SIG-M5 treated with dmso at 0.1 percent for 504 hours (cell line): ENCODE measurements around the gene GPS1.
"Not testable (repeated sequence)": the region's sequence is repeated elsewhere in the genome, so short reads cannot be mapped to it uniquely, and the experiment has no call there.

Experiments
- DNase-seq: peaks from one replicate; lab custom pipeline; 2025; ENCODE audit not compliant: unreplicated experiment; lab: John Stamatoyannopoulos, UW

GPS1 gene

GRCh38 chr17:82025401-82026107, 26.1 kb upstream of the GPS1 start:
- DNase-seq: no peak

DNA sequence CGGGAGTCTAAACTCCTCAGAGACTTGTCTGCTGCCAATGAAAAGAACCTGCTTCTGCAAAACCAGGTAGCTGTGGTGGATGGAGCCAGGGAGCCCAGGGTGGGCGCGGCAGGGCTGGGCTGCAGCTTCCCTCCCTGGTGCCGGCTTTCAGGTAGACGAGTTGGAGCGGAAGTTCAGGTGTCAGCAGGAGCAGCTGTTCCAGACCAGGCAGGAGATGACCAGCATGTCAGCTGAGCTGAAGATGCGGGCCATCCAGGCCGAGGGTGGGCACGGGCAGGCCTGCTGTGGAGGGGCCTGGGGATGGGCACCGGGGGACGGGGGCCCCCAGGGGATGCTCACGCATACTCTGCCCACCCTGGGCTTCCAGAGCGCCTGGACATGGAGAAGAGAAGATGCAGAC, 23.5 kb upstream of the GPS1 start:
- no peak for DNase-seq

DNA sequence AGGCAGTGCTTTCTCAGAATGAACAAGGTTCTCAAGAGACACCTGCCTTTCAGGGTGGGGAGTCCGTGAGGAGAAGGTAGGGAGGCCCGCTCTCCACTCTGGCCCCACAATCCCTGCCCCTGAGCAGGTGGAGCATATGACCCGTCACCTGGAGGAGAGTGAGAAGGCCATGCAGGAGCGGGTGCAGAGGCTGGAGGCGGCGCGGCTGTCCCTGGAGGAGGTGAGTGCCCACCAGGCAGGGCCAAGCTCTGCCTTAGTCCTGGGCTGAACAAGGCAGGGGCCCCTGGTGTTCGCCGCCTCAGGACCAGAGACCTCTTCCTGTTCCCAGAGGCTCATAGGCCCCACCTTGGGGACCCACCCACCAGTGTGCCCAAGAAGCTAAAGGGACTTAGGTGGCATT, 22.7 kb upstream of the GPS1 start:
- DNase-seq: no peak

DNA sequence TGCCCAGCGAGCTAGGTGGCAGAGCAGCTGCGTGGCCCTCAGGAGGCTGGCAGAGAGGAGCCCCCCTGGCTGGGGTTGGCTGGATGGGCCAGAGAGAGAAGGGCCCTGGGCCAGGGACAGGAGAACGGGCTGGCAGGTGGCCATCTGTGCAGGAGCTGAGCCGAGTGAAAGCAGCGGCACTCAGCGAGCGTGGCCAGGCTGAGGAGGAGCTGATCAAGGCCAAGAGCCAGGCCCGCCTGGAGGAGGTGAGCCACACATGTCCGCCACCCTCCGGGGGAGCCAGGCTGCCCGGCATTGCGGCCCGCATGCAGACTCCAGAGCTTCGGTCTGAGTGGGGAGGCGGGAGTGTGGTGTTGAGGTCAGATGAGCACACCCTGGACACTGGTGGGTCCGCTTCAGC, 22.3 kb upstream of the GPS1 start:
- no peak for DNase-seq

GRCh38 chr17:82029990-82030469, 21.7 kb upstream of the GPS1 start:
- DNase-seq: no peak

- peak; percentile 75 for DNase-seq
Measured at GRCh38 chr17:82030470-82031302, 21.0 kb upstream of the GPS1 start.

DNA sequence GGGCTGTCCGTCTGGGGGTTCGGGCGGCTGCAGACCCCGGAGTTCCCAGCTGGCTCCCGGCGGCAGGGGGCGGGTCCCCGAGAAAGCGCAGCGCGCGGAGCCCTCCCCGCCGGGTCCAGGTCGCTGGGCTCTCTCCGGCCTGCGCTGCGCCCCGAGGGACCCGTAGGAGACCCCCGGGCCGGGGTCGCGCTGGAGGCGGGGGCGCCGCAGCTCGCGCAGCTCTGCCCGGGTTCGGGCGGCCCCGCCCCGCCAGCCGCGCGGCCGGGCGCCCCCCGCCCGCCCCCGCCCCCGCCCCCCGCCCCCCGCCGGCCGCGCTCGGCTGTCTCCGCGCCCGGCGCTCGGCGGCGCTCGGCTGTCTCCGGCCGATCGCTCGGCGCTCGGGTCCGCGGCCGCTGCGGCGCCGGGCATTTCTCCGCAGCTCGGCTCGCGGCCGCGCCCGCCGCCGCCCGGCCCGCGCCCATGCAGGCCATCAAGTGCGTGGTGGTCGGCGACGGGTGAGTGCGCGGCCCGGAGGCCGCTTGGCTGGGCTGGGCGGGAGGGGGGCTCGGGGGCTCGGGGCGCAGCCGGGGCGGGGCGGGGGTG, 20.3 kb upstream of the GPS1 start, which contains the start of gene RAC3:
Gene RAC3 (plus strand): TSS at position 376 of the 582 bp plus-strand sequence. CDS start 84 bp downstream, at position 460.
- no peak for DNase-seq

GRCh38 chr17:82031885-82032627, 19.6 kb upstream of the GPS1 start:
- peak; percentile 30 for DNase-seq

GRCh38 chr17:82033359-82034085, 18.2 kb upstream of the GPS1 start:
- no peak for DNase-seq

DNA sequence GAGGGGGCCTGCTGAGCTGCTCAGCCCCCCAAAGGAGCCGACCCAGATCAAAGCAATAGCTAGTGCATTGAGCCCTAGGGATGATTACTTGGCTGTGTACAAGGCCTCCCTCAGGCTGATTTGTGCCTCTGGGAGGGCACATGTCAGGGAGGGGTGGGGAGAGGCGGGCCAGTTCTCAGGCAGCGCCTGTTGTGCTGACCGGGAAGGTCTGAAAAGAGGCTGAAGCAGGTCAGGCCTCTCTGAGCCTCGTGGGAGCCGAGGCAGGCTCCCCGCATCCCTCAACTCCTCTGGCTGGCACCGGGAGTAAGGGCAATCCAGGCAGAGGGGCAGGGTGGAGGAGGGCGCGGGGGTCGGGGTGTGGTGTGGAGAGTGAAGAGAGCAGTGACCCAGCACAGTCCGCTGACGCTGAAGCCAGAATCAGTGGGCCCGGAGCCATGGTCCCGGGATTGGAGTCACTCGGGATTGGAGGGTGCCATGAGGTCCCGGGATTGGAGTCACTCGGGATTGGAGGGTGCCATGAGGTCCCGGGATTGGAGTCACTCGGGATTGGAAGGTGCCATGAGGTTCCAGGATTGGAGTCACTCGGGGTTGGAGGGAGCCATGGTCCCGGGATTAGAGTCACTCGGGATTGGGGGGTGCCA, 17.2 kb upstream of the GPS1 start:
- DNase-seq: no peak

- DNase-seq: no peak
Measured at GRCh38 chr17:82035488-82035887, 16.2 kb upstream of the GPS1 start.

DNA sequence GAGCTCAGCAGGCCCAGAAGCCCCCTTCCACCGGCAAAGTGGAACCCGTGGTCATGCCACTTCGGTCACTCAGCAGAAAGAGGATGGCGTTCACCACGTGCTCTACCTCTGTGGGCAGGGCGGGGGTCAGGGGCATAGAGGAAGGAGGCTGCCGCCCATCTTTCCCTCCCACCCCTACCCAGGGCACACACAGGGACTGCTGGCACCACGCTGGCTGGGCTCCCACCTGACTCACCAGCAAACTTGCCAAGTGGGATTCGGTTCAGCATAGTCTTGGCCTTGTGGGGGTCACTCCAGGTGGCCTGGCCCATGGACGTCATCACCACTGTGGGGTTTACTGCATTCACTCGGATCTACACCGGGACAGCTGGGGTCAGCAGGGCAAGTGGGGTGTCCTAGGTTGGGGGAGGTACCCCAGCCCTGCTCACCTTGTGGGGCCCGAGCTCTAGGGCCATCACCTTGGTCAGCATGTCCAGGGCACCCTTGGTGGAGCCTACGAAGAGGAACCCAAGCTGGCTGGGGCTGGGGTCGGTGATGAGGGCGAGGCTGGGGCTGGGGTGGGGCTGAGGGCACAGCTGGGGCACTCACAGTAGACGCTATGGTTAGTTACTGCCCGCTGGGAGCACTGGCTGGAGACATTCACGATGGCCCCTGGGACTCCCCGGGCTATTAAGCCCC, 15.6 kb upstream of the GPS1 start:
- DNase-seq: no peak

DNA sequence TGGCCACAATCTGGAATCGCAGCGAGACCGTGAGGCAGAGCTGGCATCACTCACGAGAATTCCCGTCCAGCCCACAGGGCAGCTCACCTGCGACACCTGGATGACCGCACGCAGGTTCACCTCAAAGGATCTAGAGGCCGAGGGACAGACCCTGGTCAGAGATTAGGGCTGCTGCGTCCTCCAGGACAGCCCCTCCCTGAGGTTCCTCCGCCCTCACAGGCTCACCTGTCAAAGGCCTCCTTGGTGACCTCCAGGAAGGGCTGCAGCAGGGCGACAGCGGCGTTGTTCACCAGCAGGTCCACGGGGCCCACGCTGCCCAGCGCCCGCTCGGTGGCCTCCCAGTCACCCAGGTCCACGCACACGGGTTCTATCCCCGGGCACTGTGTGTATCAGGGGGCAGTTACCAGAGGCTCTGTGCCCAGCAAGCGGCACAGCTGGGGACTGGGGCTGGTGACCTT, 15.0 kb upstream of the GPS1 start:
- DNase-seq: no peak

GRCh38 chr17:82037092-82037888, 14.4 kb upstream of the GPS1 start, which contains the start of gene DCXR:
TSS of gene DCXR (minus strand) at chr17:82037697. CDS start at chr17:82037682, 15 bp downstream.
- DNase-seq: peak; percentile 97

DNA sequence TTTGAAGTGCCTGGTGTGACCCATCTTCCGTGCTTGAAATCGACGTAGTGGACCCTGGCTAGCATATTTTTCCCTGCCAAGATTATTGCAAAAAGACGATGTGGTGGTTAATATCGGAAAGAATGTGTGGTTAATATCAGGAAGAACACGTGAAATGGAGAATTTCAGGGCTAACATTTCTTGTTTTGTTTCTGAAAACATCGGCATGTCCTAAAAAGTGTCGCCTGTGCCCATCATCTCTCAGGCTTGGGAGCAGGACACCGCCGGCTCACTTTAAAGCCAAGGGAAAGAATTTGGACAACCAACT, 13.9 kb upstream of the GPS1 start:
- DNase-seq: no peak

- DNase-seq: not testable (repeated sequence)
Measured at GRCh38 chr17:82038796-82039409, 12.8 kb upstream of the GPS1 start.

DNA sequence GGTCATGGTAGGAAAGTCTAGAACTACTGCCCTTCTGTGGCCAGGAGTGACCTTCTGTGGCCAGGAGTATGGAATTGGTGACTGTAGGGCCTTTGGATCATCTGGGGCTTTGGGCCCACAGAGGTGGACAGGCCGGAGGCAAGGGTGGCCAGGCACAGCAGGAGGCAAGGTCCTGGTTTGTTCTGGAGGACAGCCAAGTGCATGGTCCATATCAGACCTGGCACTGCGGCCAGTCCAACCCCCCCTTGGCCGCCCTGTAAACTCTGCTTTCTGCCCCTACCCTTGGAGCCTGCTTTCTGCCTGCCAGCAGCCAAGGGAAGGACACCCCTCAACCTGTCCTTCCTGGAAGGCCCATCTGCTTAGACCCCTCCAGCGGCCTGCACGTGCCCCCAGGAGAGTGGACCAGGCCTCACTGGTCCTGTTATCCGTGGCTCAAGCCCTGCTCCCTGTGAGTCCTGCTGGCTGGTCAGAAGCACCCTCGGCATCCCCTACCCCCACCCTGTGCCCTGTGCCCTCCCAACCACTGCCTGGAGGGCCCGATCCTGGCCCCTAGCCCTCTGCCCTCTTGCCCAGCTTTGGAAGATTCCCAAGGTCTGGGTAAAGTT, 11.9 kb upstream of the GPS1 start:
- DNase-seq: no peak
